Smooth muscle cell (in vitro differentiated cells): ENCODE data around the gene PLA2G15. TPM values are rescaled to one million over a fixed set of nuclear protein-coding genes. Genes with fewer than 3 reads are reported as not detected.
A peak's percentile ranks its signal among the peaks of the same experiment; 100 is the strongest.

ENCODE experiments used
- DNase-seq: peaks from one replicate; lab custom pipeline; 2025; ENCODE audit not compliant: unreplicated experiment; lab: John Stamatoyannopoulos, UW
- H2AFZ ChIP-seq: fragments of 200-600 bp; sonication (generic); 2 replicates; pipeline ENCODE4 v1.6.0; 2016; ENCODE audit warnings: antibody characterized with exemption, low read depth, mild to moderate bottlenecking
- H3F3A ChIP-seq: fragments of 200-600 bp; sonication (generic); 2 replicates; pipeline ENCODE4 v1.6.0; 2017; ENCODE audit warnings: antibody characterized with exemption, low read depth
- H3K27ac ChIP-seq: fragments of 200-600 bp; sonication (generic); 2 replicates; pipeline ENCODE4 v1.5.1; 2016; ENCODE audit warnings: low read depth, mild to moderate bottlenecking
- H3K27me3 ChIP-seq: fragments of 200-600 bp; sonication (generic); 2 replicates; pipeline ENCODE4 v1.6.1; 2016; ENCODE audit warnings: low read depth, mild to moderate bottlenecking
- H3K36me3 ChIP-seq: fragments of 200-600 bp; sonication (generic); 2 replicates; pipeline ENCODE4 v1.5.1; 2016; ENCODE audit warnings: low read depth
- H3K4me1 ChIP-seq: fragments of 200-600 bp; sonication (generic); 2 replicates; pipeline ENCODE4 v1.5.1; 2016; ENCODE audit warnings: low read depth
- H3K4me2 ChIP-seq: fragments of 200-600 bp; sonication (generic); 2 replicates; pipeline ENCODE4 v1.6.0; 2016; ENCODE audit warnings: mild to moderate bottlenecking
- H3K4me3 ChIP-seq: fragments of 200-600 bp; sonication (generic); 2 replicates; pipeline ENCODE4 v1.5.1; 2016; ENCODE audit warnings: mild to moderate bottlenecking
- H3K79me2 ChIP-seq: fragments of 200-600 bp; sonication (generic); 2 replicates; pipeline ENCODE4 v1.6.0; 2016; ENCODE audit warnings: low read depth, mild to moderate bottlenecking
- H3K9ac ChIP-seq: fragments of 200-600 bp; sonication (generic); 2 replicates; pipeline ENCODE4 v1.6.0; 2016; ENCODE audit warnings: low read depth
- H3K9me3 ChIP-seq: fragments of 200-600 bp; sonication (generic); replicated peaks from 2 replicates; pipeline ENCODE4 v1.5.1; 2016; ENCODE audit warnings: low read depth
- H4K20me1 ChIP-seq: fragments of 200-600 bp; sonication (generic); 2 replicates; pipeline ENCODE4 v1.6.0; 2016; ENCODE audit warnings: low read depth
- WGBS: methylation state at CpG from one replicate; pipeline ENCODE4 v1.1.7; 2016; ENCODE audit warnings: low lambda C conversion rate; 5-methylcytosine and 5-hydroxymethylcytosine counted together
- polyA plus RNA-seq: library from polyadenylated mRNA; unstranded; fragments of >200 nt; fragmentation: Nextera tagmentation; extraction: Ambion mirVana; gene quantifications from 2 replicates; pipeline ENCODE4 v1.2.1, GENCODE V29; 2016
- total RNA-seq: library from RNA; depleted of rRNA; stranded (reverse); fragments of >200 nt; gene quantifications from 2 replicates; pipeline ENCODE4 v1.2.3, GENCODE V29; 2014
- TF ChIP-seq, protein P1 (sequence below): fragments of 200-600 bp; sonication (generic); IDR thresholded peaks from 2 replicates; pipeline ENCODE4 v1.5.1; 2017; ENCODE audit warnings: borderline replicate concordance, mild to moderate bottlenecking, antibody characterized with exemption; ENCODE audit not compliant: insufficient read depth, poor library complexity, severe bottlenecking

PLA2G15 gene
- total and polyA plus RNA-seq, 2 experiments from 2014 or later: 22.5 to 38.3 TPM

DNA sequence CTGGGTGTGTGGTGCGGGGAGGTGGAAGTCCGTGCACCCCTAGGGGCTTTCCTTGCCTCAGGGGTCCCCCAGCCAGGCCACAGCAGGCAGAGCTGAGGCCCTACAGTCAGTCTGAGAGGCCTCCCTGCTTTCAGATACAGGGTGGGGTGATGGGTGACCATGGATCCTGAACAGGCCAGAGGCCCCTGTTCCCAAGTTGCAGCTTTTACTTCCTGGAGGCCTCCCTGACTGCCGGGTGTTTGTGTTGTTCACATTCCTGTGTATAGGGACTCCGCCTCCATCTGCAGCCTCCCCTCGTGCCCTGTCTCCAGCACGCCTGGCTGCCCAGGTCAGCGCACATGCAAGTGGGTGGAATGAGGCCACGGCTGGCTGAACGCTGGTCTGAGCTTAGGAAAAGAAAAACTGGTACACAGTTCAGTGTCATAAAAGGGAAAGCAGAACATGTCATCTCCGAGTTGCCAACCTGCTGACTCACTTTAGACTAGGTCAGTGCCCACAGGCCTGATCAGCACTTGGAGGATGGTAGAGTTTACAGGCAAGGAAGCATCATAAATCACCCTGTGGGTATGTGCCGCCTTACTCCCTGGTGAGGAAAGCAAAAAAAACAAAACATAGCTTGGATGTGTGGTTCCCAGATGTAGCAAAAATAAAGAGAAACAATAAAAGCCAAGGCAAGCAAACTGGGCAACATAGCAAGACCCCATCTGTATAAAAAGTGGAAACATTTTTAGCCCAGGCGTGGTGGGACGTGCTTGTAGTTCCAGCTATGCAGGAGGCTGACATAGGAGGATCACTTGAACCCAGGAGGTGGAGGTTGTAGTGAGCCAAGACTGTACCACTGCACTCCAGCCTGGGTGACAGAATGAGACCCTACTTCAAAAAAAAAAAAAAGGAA lies 13.0 kb downstream of the PLA2G15 start:
- H3K4me2 ChIP-seq: peak overlapping the region; percentile 42
- H3K36me3 ChIP-seq: no peaks in the 10 kb centered on the region
- H3K9me3 ChIP-seq: no peaks in the 10 kb centered on the region
- no peaks in the 10 kb centered on the region for H3K27me3 ChIP-seq
- peak overlapping the region; percentile 68 for H3K27ac ChIP-seq
- H3K79me2 ChIP-seq: no peaks in the 10 kb centered on the region
- no peak overlapping the region for H3K4me3 ChIP-seq
- no peak for DNase-seq
- H3K9ac ChIP-seq: no peak overlapping the region
- H3F3A ChIP-seq: no peaks in the 10 kb centered on the region
- no peaks in the 10 kb centered on the region for H3K4me1 ChIP-seq
- H2AFZ ChIP-seq: no peak overlapping the region
- 51% methylated on average over 13 of the region's 13 CpGs for WGBS
- TF ChIP-seq, protein P1, sequence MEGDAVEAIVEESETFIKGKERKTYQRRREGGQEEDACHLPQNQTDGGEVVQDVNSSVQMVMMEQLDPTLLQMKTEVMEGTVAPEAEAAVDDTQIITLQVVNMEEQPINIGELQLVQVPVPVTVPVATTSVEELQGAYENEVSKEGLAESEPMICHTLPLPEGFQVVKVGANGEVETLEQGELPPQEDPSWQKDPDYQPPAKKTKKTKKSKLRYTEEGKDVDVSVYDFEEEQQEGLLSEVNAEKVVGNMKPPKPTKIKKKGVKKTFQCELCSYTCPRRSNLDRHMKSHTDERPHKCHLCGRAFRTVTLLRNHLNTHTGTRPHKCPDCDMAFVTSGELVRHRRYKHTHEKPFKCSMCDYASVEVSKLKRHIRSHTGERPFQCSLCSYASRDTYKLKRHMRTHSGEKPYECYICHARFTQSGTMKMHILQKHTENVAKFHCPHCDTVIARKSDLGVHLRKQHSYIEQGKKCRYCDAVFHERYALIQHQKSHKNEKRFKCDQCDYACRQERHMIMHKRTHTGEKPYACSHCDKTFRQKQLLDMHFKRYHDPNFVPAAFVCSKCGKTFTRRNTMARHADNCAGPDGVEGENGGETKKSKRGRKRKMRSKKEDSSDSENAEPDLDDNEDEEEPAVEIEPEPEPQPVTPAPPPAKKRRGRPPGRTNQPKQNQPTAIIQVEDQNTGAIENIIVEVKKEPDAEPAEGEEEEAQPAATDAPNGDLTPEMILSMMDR: no peak
- H4K20me1 ChIP-seq: no peaks in the 10 kb centered on the region

DNA sequence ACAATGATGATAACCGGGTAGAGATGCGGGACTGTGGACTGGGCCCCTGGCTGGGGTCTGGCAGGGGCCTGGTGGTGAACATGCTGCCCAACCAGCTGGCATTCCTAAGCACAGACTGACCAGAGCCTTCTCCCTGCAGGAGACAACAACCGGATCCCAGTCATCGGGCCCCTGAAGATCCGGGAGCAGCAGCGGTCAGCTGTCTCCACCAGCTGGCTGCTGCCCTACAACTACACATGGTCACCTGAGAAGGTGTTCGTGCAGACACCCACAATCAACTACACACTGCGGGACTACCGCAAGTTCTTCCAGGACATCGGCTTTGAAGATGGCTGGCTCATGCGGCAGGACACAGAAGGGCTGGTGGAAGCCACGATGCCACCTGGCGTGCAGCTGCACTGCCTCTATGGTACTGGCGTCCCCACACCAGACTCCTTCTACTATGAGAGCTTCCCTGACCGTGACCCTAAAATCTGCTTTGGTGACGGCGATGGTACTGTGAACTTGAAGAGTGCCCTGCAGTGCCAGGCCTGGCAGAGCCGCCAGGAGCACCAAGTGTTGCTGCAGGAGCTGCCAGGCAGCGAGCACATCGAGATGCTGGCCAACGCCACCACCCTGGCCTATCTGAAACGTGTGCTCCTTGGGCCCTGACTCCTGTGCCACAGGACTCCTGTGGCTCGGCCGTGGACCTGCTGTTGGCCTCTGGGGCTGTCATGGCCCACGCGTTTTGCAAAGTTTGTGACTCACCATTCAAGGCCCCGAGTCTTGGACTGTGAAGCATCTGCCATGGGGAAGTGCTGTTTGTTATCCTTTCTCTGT lies 14.0 kb downstream of the PLA2G15 start:
- no peak overlapping the region for H3K27ac ChIP-seq
- H3K36me3 ChIP-seq: no peaks in the 10 kb centered on the region
- 93% methylated on average over 27 of the region's 27 CpGs for WGBS
- no peaks in the 10 kb centered on the region for H3K27me3 ChIP-seq
- no peak overlapping the region for H3K9ac ChIP-seq
- H2AFZ ChIP-seq: no peak overlapping the region
- no peaks in the 10 kb centered on the region for H4K20me1 ChIP-seq
- TF ChIP-seq, protein P1: no peak
- peaks cover 3% of the 10 kb centered on the region for H3F3A ChIP-seq
- H3K9me3 ChIP-seq: no peaks in the 10 kb centered on the region
- H3K79me2 ChIP-seq: no peaks in the 10 kb centered on the region
- no peak overlapping the region for H3K4me2 ChIP-seq
- no peak overlapping the region for H3K4me3 ChIP-seq
- H3K4me1 ChIP-seq: no peaks in the 10 kb centered on the region
- no peak for DNase-seq

DNA sequence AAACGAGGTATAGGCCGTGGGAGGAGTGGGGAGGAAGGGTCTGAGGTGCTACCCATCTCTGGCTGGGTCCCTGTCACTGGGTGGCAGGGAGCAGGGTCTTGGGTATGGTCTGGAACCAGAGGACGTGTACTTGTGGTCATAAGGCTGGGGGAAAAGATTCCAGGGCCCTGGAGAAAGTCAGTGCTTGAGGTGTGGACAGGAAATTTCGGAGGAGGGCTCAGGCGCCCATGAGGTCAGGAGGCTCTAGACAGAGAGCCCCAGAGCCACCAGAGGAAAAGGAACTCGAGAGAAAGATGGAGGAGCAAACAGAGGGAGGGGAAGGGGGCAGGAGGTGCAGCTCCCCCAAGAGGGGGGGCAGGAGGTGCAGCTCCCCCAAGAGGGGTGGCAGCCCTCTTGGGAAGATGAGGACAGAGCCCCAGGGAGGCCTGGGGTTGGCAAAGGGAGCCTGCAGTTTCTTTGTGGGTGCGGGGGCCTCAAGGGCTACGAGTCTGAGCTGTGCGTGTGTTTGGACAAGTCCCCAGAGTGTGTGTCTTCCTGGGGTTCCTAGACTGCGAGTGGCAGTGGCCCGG lies 18.5 kb downstream of the PLA2G15 start:
- peaks cover 8% of the 10 kb centered on the region for H3F3A ChIP-seq
- no peaks in the 10 kb centered on the region for H3K9me3 ChIP-seq
- H4K20me1 ChIP-seq: peaks cover 21% of the 10 kb centered on the region
- no peaks in the 10 kb centered on the region for H3K36me3 ChIP-seq
- H3K79me2 ChIP-seq: peaks cover 31% of the 10 kb centered on the region
- peaks cover 7% of the 10 kb centered on the region for H3K4me1 ChIP-seq
- H3K4me2 ChIP-seq: peak overlapping the region; percentile 91
- peak overlapping the region; percentile 94 for H3K9ac ChIP-seq
- H3K27ac ChIP-seq: peak overlapping the region; percentile 94
- 48% methylated on average over 11 of the region's 11 CpGs for WGBS
- H3K4me3 ChIP-seq: peak overlapping the region; percentile 63
- peak overlapping the region; percentile 65 for H2AFZ ChIP-seq
- TF ChIP-seq, protein P1: no peak
- DNase-seq: no peak
- H3K27me3 ChIP-seq: no peaks in the 10 kb centered on the region
